B cell (primary cell): ENCODE results near the gene PPP4C. TPM values are rescaled to one million over a fixed set of nuclear protein-coding genes. Genes with fewer than 3 reads are reported as not detected.

Source experiments
- ATAC-seq: fragments of 200-7000 bp; cut with Tn5 transposase; one replicate; pipeline ENCODE4 v1.10.0; 2021; ENCODE audit warnings: low read depth, mild to moderate bottlenecking, moderate number of reproducible peaks, moderate library complexity
- CTCF ChIA-PET: fragments of 350-600 bp; sonication (Branson Sonifier 250); formaldehyde crosslinking; loops from one replicate; lab custom pipeline; 2021; ENCODE audit warnings: antibody characterized with exemption, inconsistent platforms; lab: Charles Lee
- POLR2A ChIA-PET: fragments of 350-600 bp; sonication (Branson Sonifier 250); formaldehyde crosslinking; loops from one replicate; lab custom pipeline; 2021; ENCODE audit warnings: antibody characterized with exemption; lab: Charles Lee
- DNase-seq: peaks from one replicate; pipeline ENCODE4 v3.0.0; 2013
- H2AFZ ChIP-seq: 2 replicates; pipeline ENCODE4 v1.6.1; 2012; ENCODE audit warnings: mild to moderate bottlenecking, low read depth, low read length; ENCODE audit not compliant: insufficient read depth, poor library complexity, severe bottlenecking
- H3K27ac ChIP-seq, 2 donors: 1 replicate in 1 of 2; 2 replicates in 1 of 2; pipeline ENCODE4 v1.5.1; 2012 to 2013; ENCODE audit warnings: low read length in 2 of 2, mild to moderate bottlenecking in 2 of 2, moderate library complexity in 1 of 2
- H3K27me3 ChIP-seq, 4 experiments: fragments of 200-600 bp in 1 of 4; sonication (generic) in 1 of 4; replicated peaks in 1 of 4; 1 replicate in 2 of 4; 2 replicates in 2 of 4; pipeline versions ENCODE4 v1.6.1 to v1.7.0; 2013 to 2016; ENCODE audit warnings: low read length in 3 of 4, mild to moderate bottlenecking in 2 of 4, mixed read lengths in 1 of 4, moderate library complexity in 1 of 4; ENCODE audit not compliant: insufficient read depth in 4 of 4, control insufficient read depth in 3 of 4; ENCODE audit errors: control extremely low read depth in 1 of 4
- H3K36me3 ChIP-seq, 2 experiments: replicated peaks in 1 of 2; 1 replicate in 1 of 2; 2 replicates in 1 of 2; pipeline versions ENCODE4 v1.6.1 to v1.7.1; 2013; ENCODE audit warnings: low read length in 1 of 2; ENCODE audit not compliant: insufficient read depth in 2 of 2, control insufficient read depth in 1 of 2; ENCODE audit errors: control extremely low read depth in 1 of 2, extremely low read depth in 1 of 2
- H3K4me1 ChIP-seq, 2 donors: fragments of 200-600 bp in 1 of 2; sonication (generic) in 1 of 2; 1 replicate in 1 of 2; 2 replicates in 1 of 2; pipeline versions ENCODE4 v1.5.1 to v1.6.1; 2013 to 2017; ENCODE audit warnings: low read length in 2 of 2; ENCODE audit not compliant: control insufficient read depth in 2 of 2, insufficient read depth in 2 of 2
- H3K4me2 ChIP-seq: replicated peaks from 2 replicates; pipeline ENCODE3; 2012; ENCODE audit warnings: mild to moderate bottlenecking, low read depth, low read length; ENCODE audit not compliant: poor library complexity, severe bottlenecking
- H3K4me3 ChIP-seq, 5 experiments: fragments of 200-600 bp in 1 of 5; sonication (generic) in 1 of 5; 1 replicate in 3 of 5; 2 replicates in 2 of 5; pipeline versions ENCODE4 v1.5.1 to v1.7.0; 2011 to 2016; ENCODE audit warnings: low read length in 4 of 5, mild to moderate bottlenecking in 4 of 5, low read depth in 2 of 5, control low read depth in 1 of 5, moderate library complexity in 1 of 5; ENCODE audit not compliant: insufficient read depth in 1 of 5; ENCODE audit errors: control extremely low read depth in 1 of 5, extremely low read depth in 1 of 5
- H3K79me2 ChIP-seq: fragments of 200-600 bp; sonication (generic); one replicate; pipeline ENCODE4 v1.6.0; 2016; ENCODE audit warnings: low read length; ENCODE audit not compliant: control insufficient read depth, insufficient read depth
- H3K9ac ChIP-seq: fragments of 200-600 bp; sonication (generic); 2 replicates; pipeline ENCODE4 v1.6.1; 2017; ENCODE audit warnings: mild to moderate bottlenecking, low read length, moderate library complexity
- H3K9me3 ChIP-seq, 3 donors: one replicate each; pipeline versions ENCODE4 v1.6.1 to v1.7.1; 2013; ENCODE audit warnings: low read length in 2 of 3; ENCODE audit not compliant: control insufficient read depth in 2 of 3, insufficient read depth in 1 of 3; ENCODE audit errors: control extremely low read depth in 1 of 3
- H4K20me1 ChIP-seq: 2 replicates; pipeline ENCODE4 v1.6.0; 2012; ENCODE audit warnings: mild to moderate bottlenecking, low read length; ENCODE audit not compliant: insufficient read depth, control insufficient read depth, poor library complexity, severe bottlenecking
- H3K27ac Mint-ChIP-seq: one replicate; pipeline ENCODE4 v1.8.0; 2021; ENCODE audit warnings: mixed read lengths
- H3K27me3 Mint-ChIP-seq: one replicate; pipeline ENCODE4 v1.8.0; 2021; ENCODE audit warnings: mixed read lengths
- H3K4me1 Mint-ChIP-seq: one replicate; pipeline ENCODE4 v1.8.0; 2021; ENCODE audit warnings: mixed read lengths
- H3K4me3 Mint-ChIP-seq: one replicate; pipeline ENCODE4 v1.8.0; 2021; ENCODE audit warnings: mixed read lengths
- H3K9me3 Mint-ChIP-seq: one replicate; pipeline ENCODE4 v1.8.0; 2022; ENCODE audit warnings: mixed read lengths; ENCODE audit not compliant: insufficient read depth
- EZH2 ChIP-seq: IDR thresholded peaks from 2 replicates; pipeline ENCODE4 v1.6.1; 2012; ENCODE audit warnings: borderline replicate concordance, low read depth, mild to moderate bottlenecking, moderate library complexity, low read length; ENCODE audit not compliant: insufficient read depth, poor library complexity, severe bottlenecking
- WGBS: methylation state at CpG from one replicate; pipeline ENCODE4 v1.1.5; 2013; ENCODE audit warnings: missing lambda C conversion rate; ENCODE audit not compliant: insufficient coverage; 5-methylcytosine and 5-hydroxymethylcytosine counted together
- intact Hi-C: fragments of 100-400 bp; cut with micrococcal nuclease; formaldehyde crosslinking; loops from one replicate; pipeline ENCODE4 v1.10.0; 2022
- polyA plus RNA-seq: library from polyadenylated mRNA; depleted of rRNA; stranded (reverse); fragments of >200 nt; gene quantifications from 2 replicates; pipeline ENCODE4 v1.2.3, GENCODE V29; 2012
- total RNA-seq, 2 donors: library from RNA; stranded (reverse); fragments of 120-200 nt in 1 of 2; gene quantifications; 1 replicate in 1 of 2; 2 replicates in 1 of 2; pipeline versions ENCODE4 v1.2.3 to v1.2.4, GENCODE V29; 2013 to 2022
- TF ChIP-seq, protein P1 (sequence below): fragments of 200-600 bp; IDR thresholded peaks from one replicate; pipeline ENCODE4 v1.8.0; 2022; ENCODE audit warnings: antibody characterized with exemption, mild to moderate bottlenecking

Gene PPP4C
- total and polyA plus RNA-seq, 2 donors (not counting 1 experiment from before 2014, with no cell fraction given): 93.3 to 106 TPM

GRCh38 chr16:30121741-30122571, 46.2 kb downstream of the PPP4C start:
- CTCF ChIA-PET: interaction anchor here (1.0 kb wide), 1 partner anchor 30 kb away, joined by 3 read pairs; no protein-coding TSS in a partner anchor
- intact Hi-C loops: loop anchor here (2.0 kb wide), 1 partner anchor 57 kb away; the partner anchor contains the start of gene ALDOA
- peaks cover 24% of the 10 kb centered on the region for H3K4me1 Mint-ChIP-seq
- ATAC-seq: no peak
- Histone ChIP-seq H3K4me2 (peak overlapping the region; percentile 99), H3K4me3 (peak overlapping the region in 4 of 5 experiments; percentile 73 to 79 (median 76)), H3K27me3 (no peaks in the 10 kb centered on the region), H3K9me3 (no peaks in the 10 kb centered on the region), H3K36me3 (peaks cover 0 to 18% of the 10 kb centered on the region in 2 experiments), H2AFZ (peak overlapping the region; percentile 90), H3K4me1 (peaks cover 18 to 24% of the 10 kb centered on the region in 2 donors), H3K79me2 (peaks cover 11% of the 10 kb centered on the region), H3K9ac (peak overlapping the region; percentile 88), H4K20me1 (no peaks in the 10 kb centered on the region), H3K27ac (peak overlapping the region; percentile 38 to 74)
- POLR2A ChIA-PET: interaction anchor here (0.6 to 1.0 kb wide), 2 partner anchors 60 to 62 kb away, joined by 3 read pairs; partner anchors contain the start of gene CORO1A
- H3K9me3 Mint-ChIP-seq: no peaks in the 10 kb centered on the region
- peak; percentile 34 for DNase-seq
- H3K4me3 Mint-ChIP-seq: peak overlapping the region; percentile 86
- no peaks in the 10 kb centered on the region for H3K27me3 Mint-ChIP-seq
- 83% methylated on average over 26 of the region's 31 CpGs for WGBS
- TF ChIP-seq, protein P1, sequence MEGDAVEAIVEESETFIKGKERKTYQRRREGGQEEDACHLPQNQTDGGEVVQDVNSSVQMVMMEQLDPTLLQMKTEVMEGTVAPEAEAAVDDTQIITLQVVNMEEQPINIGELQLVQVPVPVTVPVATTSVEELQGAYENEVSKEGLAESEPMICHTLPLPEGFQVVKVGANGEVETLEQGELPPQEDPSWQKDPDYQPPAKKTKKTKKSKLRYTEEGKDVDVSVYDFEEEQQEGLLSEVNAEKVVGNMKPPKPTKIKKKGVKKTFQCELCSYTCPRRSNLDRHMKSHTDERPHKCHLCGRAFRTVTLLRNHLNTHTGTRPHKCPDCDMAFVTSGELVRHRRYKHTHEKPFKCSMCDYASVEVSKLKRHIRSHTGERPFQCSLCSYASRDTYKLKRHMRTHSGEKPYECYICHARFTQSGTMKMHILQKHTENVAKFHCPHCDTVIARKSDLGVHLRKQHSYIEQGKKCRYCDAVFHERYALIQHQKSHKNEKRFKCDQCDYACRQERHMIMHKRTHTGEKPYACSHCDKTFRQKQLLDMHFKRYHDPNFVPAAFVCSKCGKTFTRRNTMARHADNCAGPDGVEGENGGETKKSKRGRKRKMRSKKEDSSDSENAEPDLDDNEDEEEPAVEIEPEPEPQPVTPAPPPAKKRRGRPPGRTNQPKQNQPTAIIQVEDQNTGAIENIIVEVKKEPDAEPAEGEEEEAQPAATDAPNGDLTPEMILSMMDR: no peak
- TF ChIP-seq EZH2: no peak
- peak overlapping the region; percentile 81 for H3K27ac Mint-ChIP-seq
